Osteocyte (in vitro differentiated cells): ENCODE data around the gene ZFR. TPM values are rescaled to one million over a fixed set of nuclear protein-coding genes. Genes with fewer than 3 reads are reported as not detected.
"Not testable (repeated sequence)": the region's sequence is repeated elsewhere in the genome, so short reads cannot be mapped to it uniquely, and the experiment has no call there.

ENCODE experiments used
- DNase-seq: peaks from one replicate; pipeline ENCODE4 v3.0.0; 2021; ENCODE audit warnings: mixed read lengths; ENCODE audit not compliant: unreplicated experiment; ENCODE audit errors: extremely low spot score
- H3K27ac Mint-ChIP-seq: one replicate; pipeline ENCODE4 v1.8.0; 2021; ENCODE audit warnings: mild to moderate bottlenecking, mixed read lengths; ENCODE audit not compliant: unreplicated experiment
- H3K27me3 Mint-ChIP-seq: one replicate; pipeline ENCODE4 v1.8.0; 2021; ENCODE audit warnings: mixed read lengths; ENCODE audit not compliant: unreplicated experiment
- H3K36me3 Mint-ChIP-seq: one replicate; pipeline ENCODE4 v1.8.0; 2021; ENCODE audit warnings: mixed read lengths; ENCODE audit not compliant: unreplicated experiment
- H3K4me1 Mint-ChIP-seq: one replicate; pipeline ENCODE4 v1.8.0; 2021; ENCODE audit warnings: mixed read lengths; ENCODE audit not compliant: unreplicated experiment
- H3K4me3 Mint-ChIP-seq: one replicate; pipeline ENCODE4 v1.8.0; 2021; ENCODE audit warnings: mild to moderate bottlenecking, moderate library complexity, mixed read lengths; ENCODE audit not compliant: unreplicated experiment
- H3K9me3 Mint-ChIP-seq: one replicate; pipeline ENCODE4 v1.8.0; 2021; ENCODE audit warnings: mixed read lengths; ENCODE audit not compliant: unreplicated experiment
- total RNA-seq: library from RNA; stranded (reverse); gene quantifications from 2 replicates; pipeline ENCODE4 v1.2.1, GENCODE V29; 2021
- TF ChIP-seq, protein P1 (sequence below): fragments of 200-600 bp; sonication (generic); IDR thresholded peaks from 2 replicates; pipeline ENCODE4 v1.5.0; 2021; ENCODE audit warnings: antibody characterized with exemption, mild to moderate bottlenecking, moderate library complexity

The ZFR gene
- total RNA-seq, 1 donor from 2014 or later, result 87.1 TPM

DNA sequence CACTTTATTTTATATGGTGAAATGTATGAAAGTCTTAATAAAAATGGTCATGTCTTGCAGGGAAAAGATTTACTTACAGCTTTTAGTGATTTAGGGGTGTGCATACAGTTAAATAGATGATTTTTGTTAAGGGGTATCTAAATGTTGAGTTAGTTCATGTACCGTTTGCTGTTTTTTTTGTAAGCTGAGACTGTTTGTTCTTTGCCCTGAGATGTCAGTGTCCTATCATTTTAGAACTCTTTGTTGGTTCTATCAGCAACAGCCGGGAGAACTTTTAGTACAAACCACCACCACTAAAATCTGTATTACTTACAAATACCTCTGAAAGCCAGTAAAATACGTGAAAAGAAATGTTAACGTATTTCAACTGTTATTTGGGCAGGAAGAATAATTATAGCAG is 75.5 kb downstream of the ZFR start:
- Mint-ChIP-seq H3K4me3 (no peak overlapping the region), H3K9me3 (no peaks in the 10 kb centered on the region), H3K27ac (peak overlapping the region; percentile 8), H3K27me3 (no peaks in the 10 kb centered on the region), H3K4me1 (peaks cover 25% of the 10 kb centered on the region), H3K36me3 (peaks cover 51% of the 10 kb centered on the region)
- DNase-seq, result no peak
- TF ChIP-seq, protein P1, sequence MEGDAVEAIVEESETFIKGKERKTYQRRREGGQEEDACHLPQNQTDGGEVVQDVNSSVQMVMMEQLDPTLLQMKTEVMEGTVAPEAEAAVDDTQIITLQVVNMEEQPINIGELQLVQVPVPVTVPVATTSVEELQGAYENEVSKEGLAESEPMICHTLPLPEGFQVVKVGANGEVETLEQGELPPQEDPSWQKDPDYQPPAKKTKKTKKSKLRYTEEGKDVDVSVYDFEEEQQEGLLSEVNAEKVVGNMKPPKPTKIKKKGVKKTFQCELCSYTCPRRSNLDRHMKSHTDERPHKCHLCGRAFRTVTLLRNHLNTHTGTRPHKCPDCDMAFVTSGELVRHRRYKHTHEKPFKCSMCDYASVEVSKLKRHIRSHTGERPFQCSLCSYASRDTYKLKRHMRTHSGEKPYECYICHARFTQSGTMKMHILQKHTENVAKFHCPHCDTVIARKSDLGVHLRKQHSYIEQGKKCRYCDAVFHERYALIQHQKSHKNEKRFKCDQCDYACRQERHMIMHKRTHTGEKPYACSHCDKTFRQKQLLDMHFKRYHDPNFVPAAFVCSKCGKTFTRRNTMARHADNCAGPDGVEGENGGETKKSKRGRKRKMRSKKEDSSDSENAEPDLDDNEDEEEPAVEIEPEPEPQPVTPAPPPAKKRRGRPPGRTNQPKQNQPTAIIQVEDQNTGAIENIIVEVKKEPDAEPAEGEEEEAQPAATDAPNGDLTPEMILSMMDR, result no peak

DNA sequence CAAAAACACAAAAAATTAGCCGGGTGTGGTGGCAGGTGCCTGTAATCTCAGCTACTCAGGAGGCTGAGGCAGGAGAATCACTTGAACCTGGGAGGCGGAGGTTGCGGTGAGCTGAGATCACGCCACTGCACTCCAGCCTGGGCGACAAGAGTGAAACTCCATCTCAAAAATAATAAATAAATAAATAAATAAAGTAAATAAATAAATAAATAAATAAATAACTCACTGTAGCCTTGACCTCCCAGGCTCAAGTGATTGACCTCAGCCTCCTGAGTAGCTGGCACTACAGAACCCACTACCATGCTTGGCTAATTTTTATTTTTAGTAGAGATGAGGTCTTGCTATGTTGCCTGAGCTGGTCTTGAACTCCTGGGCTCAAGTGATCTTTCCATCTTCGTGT is 77.3 kb downstream of the ZFR start:
- H3K36me3 Mint-ChIP-seq, result peaks cover 49% of the 10 kb centered on the region
- peaks cover 25% of the 10 kb centered on the region for H3K4me1 Mint-ChIP-seq
- H3K27ac Mint-ChIP-seq, H3K27me3 Mint-ChIP-seq, H3K9me3 Mint-ChIP-seq, DNase-seq, H3K4me3 Mint-ChIP-seq: not testable (repeated sequence)

DNA sequence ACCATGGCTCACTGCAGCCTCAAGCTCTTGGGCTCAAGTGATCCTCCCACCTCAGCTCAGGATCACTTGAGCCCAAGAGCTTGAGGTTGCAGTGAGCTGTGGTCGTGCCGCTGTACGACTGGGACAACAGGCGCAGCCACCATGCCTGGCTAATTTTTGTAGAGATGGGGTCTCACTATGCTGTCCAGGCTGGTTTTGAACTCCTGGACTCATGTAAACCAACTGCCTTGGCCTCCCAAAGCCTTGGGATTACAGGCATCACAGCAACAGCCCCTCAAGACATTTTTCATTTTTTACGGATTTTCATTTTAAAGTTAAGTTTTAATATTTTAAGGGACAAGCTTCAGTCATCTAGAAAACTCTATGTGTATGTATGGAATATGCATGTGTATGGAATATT is 78.9 kb downstream of the ZFR start:
- H3K36me3 Mint-ChIP-seq, result peaks cover 41% of the 10 kb centered on the region
- TF ChIP-seq, protein P1, result no peak
- DNase-seq, result no peak

DNA sequence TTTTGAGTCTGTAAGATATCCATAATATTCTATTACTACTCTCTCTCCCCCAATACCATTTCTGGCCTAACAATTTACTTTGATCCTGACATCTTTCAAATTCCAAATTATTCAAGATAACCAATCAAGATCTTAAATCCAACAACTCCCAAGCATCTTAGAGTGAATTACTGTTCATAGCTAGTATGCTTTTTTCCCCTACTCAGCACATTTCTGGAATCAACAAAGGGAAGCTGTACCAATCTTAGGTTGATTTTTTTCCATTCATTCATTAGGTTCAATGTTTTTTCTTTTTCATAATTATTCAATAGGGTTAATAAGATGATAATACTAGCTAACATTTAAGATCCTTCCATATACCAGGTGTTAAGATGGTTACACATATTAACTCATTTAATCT is 81.5 kb downstream of the ZFR start:
- H3K9me3 Mint-ChIP-seq, result no peaks in the 10 kb centered on the region
- TF ChIP-seq, protein P1, result no peak
- H3K27ac Mint-ChIP-seq, result no peak overlapping the region
- no peaks in the 10 kb centered on the region for H3K4me1 Mint-ChIP-seq
- no peak overlapping the region for H3K4me3 Mint-ChIP-seq
- DNase-seq, result no peak
- peaks cover 35% of the 10 kb centered on the region for H3K36me3 Mint-ChIP-seq
- no peaks in the 10 kb centered on the region for H3K27me3 Mint-ChIP-seq

More for the DNA sequence above, 78.9 kb downstream of the ZFR start:
- no peak overlapping the region for H3K4me3 Mint-ChIP-seq
- peaks cover 12% of the 10 kb centered on the region for H3K4me1 Mint-ChIP-seq
- H3K9me3 Mint-ChIP-seq, result no peaks in the 10 kb centered on the region
- no peaks in the 10 kb centered on the region for H3K27me3 Mint-ChIP-seq
- H3K27ac Mint-ChIP-seq, result no peak overlapping the region

DNA sequence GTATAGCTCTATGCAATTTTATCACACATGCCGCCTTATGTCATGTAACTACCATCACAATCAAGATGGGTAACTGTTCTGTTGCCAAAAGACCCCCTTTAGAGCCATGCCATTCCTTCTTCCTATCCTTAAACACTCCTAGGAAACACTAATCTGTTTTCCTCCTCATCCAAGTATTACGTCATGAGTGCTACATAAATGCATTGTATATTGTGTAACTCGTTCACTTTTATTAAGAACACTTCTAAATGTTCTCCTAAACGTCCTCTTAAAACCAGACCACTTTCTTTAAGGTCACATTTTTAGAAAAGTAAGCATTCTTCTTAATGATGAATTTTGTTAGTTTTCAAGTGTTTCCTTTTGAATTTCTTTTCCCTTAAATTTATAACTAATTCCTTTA is 82.0 kb downstream of the ZFR start:
- no peaks in the 10 kb centered on the region for H3K4me1 Mint-ChIP-seq
- no peak for DNase-seq
- TF ChIP-seq, protein P1, result no peak
- H3K27ac Mint-ChIP-seq, result no peak overlapping the region
- H3K9me3 Mint-ChIP-seq, result no peaks in the 10 kb centered on the region
- H3K27me3 Mint-ChIP-seq, result no peaks in the 10 kb centered on the region
- no peak overlapping the region for H3K4me3 Mint-ChIP-seq
- peaks cover 34% of the 10 kb centered on the region for H3K36me3 Mint-ChIP-seq

DNA sequence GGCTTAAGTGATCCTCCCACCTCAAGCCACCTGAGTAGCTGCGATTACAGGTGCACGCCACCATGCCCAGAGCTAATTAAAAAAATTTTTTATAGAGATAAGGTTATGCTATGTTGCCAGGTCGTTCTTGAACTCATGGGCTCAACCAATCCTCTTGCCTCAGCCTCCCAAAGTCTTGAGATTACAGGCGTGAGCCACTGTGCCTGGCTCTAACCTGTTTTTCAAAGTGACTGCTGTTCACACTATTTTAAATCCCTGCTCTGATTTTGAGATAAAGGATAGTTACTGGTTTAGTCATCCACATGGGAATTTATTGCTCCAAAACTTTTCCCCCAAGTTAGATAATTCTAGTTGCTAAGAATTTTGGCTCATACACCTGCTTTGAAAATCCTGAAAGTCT is 83.6 kb downstream of the ZFR start:
- Mint-ChIP-seq H3K4me1 (no peaks in the 10 kb centered on the region), H3K36me3 (peaks cover 40% of the 10 kb centered on the region), H3K4me3 (no peak overlapping the region), H3K27ac (no peak overlapping the region), H3K27me3 (no peaks in the 10 kb centered on the region), H3K9me3 (no peaks in the 10 kb centered on the region)
- DNase-seq, result no peak
- TF ChIP-seq, protein P1, result no peak
